Epithelial cell of prostate (primary cell): Measurements from ENCODE around the gene NFILZ.

ENCODE experiments used
- DNase-seq: peaks from one replicate; pipeline ENCODE4 v3.0.0-alpha.2; 2011; ENCODE audit warnings: low read depth, low spot score
- H3K27ac ChIP-seq: fragments of 450-650 bp; 2 replicates; pipeline ENCODE4 v1.5.1; 2017; ENCODE audit warnings: mild to moderate bottlenecking

NFILZ gene, protein sequence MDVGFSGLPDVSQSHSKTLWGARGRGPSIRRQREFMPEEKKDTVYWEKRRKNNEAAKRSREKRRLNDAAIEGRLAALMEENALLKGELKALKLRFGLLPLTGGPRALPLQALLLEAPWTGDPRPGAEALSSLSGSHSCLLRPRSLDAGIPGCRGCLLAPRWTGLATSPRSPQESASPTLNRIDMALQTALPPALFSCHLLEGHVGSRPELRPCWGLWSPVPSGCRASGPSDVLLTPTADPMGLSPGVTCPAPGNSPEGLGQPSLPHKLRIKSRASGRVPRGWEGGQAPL

DNA sequence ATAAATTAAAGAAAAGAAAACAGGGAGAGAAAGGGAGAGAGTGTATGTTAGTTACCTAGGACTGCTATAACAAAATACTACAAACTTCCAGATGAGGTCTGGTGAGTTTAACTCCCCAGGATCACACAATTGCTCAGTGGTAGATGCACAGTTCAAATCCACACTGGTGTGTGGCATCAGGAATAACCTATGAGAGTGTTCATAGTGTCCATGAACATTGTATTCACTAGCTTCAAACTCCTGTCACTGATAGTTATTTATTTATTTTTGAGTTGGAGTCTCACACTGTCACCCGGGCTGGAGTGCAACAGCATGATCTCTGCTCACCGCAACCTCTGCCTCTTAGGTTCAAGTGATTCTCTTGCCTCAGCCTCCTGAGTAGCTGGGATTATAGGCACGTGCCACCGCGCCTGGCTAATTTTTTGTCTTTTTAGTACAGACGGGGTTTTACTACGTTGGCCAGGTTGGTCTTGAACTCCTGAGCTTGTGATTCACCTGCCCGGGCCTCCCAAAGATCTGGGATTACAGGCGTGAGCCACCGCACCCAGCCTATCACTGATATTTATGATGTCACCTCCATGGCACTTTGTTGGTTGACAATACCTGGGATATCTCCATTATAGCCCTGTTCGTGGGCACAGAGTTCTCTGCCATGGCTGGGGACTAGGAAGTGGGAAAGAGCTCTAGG, at the start of gene NFILZ:
Gene NFILZ, plus strand, starts transcription at position 638 of the 688 bp plus-strand sequence. CDS start 46,133 bp downstream, outside the sequence.
- no peak for DNase-seq
- H3K27ac ChIP-seq: no peak within 1 kb of the TSS

DNA sequence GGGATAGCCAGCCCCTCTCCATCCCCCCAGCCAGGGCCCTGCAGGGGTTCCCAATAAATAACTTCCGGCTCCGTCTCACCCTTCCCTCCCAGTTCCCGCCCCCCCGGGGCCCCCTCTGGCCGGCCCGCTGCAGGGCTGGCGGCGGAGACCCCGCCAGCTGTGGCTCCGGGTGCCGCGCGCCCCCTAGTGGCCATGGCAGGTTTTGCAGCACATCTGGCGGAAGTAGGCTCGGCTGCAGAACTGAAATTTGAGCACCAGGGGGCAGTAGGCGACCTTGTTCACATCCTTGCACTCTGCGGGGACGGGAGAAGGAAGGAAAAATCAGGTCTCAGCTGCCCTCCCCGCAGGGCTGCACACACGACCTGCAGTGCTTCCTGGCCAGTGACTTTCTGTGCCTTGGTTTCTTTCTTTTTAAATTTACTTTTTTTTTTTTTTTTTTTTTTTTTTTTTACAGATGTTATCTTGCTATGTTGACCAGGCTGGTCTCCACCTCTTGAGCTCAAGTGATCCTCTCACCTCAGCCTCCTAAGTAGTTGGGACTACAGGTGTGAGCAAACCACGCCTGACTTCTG, 49.6 kb upstream of the NFILZ start:
- no peak overlapping the region for H3K27ac ChIP-seq
- DNase-seq: no peak

DNA sequence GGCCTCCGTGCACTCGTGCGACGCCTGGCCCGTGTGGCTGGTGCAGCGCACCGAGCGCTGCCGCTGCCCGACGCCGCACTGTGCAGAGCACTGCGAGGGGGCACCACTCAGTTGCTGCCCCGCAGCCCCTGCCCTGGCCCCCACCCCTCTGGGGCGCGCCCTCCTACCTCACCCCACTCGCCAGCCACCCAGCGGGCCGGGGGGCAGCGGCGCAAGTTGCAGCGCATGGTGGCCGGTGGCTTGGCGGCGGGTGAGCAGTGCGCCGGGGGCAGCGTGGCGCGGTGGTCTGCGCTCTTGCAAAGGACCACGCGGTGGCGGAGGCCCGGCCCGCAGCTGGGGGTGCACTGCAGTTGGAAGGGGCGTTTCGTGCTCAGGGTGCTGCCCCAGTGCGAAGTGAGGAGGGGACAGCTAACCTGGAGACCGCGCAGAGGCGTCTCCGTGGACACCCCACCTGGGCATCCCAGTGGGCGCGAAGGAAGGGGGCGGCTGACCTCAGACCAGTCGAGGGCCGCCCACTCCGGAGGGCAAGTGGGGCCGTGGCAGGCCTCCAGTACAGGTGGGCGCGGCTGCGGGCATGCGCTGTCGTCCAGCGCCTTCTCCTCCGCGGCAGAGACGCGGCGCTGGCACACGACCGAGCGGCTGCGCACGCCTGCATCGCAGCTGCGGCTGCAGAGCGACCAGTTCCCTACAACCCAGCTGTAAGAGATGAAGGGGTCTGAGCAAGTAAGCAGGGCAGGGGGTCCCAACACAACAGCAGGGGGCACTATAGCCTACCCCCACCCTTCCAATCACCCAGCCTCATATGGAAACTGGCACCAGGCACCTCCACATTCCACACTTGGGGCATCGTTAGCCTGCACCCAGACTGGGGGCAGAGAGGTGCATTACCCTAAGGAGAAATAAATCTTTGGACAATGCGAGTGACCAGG, 45.2 kb upstream of the NFILZ start:
- H3K27ac ChIP-seq: no peak overlapping the region
- DNase-seq: no peak

DNA sequence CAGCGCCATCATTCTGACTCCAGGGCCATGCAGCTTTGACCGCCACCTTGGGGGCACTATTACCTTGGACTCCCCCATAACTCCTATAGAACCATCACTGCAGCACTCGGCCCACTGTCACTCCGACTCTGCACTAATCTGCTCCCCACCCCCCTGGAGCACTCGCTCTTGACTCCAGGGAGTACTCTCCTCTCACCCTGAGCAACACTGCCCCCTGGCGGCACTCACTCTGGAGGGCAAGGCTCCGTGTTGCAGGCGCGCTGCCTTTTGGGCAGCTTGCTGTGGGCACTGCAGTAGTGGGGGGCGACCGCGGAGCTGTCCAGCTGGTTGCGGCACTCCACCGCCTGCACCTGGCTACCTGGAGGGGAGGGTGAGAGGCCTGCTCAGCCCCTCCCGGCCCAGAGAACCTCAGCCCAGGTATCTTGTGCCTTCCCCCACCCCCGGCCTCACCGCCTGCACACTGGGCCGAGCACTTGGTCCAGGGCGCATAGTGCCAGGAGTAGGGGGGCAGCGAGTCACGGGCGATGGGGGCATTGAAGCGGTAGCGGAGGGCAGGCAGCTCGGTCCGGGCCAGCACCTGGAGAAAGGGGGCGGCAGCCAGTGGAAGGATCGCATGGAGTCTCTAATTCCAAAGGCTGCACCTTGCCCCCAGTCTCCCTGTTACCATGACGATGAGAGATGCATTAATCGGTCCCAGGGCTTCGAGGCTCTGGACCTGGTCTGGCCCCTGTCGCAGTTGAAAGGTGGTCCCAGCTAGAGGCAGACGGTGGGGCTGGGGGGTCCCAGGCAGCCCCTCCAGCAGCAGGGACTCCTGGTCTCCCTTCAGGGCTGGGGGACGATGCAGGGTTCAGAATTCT, 44.3 kb upstream of the NFILZ start:
- H3K27ac ChIP-seq: no peak overlapping the region
- DNase-seq: no peak

DNA sequence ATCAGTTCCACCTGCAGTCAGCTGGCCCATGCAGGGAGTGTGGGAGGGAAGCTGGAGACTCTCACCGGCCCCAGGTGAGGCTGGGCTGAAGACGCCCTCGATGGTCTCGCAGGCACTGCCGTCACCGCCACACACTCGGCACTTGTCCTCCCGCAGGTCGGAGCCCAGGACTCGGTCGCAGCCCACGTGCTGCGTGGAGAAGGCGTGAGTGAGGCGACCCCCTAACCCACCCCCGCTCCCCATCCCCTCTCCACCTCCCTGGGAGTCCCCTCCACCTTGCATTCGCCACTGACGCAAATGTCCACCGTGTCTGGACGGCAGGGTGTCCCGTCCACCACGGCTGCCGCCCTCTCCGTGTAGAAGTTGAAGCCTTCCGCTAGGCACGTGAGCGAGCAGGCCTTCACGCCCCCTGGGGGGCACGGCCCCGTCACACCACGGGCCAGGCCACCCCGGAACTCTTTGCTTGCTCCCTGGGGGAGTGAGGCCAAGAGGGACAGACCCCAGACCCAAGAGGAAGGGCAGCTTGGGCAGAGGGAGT, 41.2 kb upstream of the NFILZ start:
- H3K27ac ChIP-seq: no peak overlapping the region
- no peak for DNase-seq

DNA sequence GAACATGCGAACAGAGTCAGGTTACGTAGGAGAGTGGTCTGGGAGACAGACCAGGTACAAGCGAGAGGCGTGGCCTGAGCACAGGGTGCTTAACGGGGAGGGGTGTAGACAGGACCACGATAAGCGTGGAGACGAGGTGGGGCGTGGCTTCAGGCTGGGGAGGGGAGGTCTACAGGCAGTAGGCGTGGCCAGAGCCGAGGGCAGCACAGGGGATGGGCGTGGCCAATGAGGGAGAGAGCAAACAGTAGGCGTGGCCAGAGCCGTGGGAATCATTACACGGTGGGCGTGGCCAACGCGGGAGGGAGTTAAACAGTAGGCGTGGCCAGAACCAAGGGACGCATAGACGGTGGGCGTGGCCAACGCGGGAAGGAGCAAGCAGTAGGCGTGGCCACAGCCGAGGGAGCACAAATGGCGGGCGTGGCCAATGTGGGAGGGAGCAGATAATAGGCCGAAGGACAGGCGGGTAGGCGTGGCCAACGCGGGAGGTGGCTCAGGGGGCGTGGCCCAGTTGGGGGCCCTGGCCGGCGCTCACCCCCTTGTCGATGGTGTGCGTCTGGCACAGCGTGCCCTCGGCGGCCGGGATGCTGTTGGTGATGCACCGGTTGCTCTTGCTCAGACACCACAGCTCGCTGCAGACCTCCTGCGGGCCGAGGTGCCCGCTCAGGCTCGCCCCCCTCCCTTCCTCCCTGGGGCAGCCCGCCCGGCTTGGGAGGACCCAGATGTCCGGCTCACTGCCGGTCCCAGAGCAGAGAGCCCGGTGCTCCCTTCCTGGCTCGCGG, 38.0 kb upstream of the NFILZ start:
- H3K27ac ChIP-seq: no peak overlapping the region
- DNase-seq: no peak

DNA sequence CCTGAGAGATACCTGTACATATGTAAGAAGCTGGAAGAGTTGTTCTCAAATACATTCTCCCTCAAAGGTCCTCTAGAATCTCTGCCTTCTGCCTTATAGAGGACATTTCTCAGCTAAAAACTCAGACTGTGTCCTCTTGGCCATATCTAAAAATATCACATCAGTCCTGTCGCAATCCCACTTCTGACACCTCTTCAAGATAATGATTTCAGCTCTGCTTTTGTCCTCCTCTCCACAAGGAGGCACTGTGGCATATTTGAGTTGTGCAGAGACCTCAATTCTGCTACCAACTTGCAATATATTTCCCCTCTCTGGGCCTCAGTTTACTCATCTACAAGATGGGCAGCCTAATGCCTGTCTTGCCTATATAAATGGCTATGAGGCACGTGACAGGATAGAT, 36.5 kb upstream of the NFILZ start:
- H3K27ac ChIP-seq: no peak overlapping the region
- DNase-seq: no peak

DNA sequence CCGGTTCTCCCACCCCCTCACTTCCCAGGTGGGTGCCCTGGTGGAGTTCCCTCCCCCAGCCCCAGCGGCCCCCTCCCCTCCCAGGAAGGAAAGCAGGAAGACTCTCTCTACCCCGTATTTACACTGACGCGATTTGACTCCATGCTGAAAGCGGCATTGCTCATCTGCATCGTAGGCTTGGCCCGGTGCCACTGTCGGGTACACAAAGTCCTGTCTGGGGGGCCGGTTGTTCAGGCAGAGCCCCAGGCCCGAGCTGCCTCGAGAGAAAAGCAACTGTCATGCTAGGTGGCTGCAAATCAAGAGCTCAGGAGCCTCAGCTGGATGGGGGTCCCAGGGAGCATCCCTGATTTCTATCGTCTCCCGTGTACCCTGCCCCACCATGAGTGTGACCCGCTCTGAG, 34.8 kb upstream of the NFILZ start:
- DNase-seq: no peak
- H3K27ac ChIP-seq: no peak overlapping the region

DNA sequence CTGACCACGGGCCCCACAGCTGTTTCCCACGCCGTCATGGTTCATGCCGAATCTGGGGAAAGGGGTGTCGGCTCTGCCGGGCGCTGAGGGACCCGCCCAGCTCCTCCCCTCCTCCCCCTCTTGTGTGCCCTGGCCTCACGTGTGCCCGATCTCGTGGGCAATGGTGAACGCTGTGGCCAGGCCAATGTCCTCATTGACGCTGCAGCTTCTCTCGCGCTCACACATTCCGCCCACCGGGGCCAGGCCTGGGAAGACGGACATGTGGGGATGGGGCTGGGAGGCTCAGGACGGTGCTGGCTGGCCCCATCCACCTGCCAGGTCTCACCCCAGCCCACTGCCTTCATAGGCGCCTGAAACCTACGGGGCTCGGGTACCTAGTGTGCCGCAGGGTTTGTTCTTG, 34.3 kb upstream of the NFILZ start:
- DNase-seq: no peak
- H3K27ac ChIP-seq: no peak overlapping the region

DNA sequence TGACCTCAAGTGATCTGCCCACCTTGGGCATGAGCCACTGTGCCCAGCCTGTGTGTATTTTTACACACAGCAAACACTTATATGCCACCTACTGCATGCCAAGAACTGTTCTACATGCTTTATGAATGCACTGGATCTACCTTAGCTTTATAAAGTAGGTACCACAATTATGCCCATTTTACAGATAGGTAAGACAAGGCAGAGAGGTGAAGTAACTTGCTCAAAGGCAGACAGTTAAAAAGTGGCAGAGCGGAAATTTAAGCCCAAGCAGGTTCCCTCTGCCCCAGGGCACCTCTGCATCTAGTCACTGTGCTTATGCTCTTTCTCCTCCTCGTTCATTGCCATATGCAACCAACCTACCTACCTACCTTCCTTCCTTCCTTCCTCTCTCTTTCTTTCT, 30.4 kb upstream of the NFILZ start:
- no peak for DNase-seq
- H3K27ac ChIP-seq: no peak overlapping the region

DNA sequence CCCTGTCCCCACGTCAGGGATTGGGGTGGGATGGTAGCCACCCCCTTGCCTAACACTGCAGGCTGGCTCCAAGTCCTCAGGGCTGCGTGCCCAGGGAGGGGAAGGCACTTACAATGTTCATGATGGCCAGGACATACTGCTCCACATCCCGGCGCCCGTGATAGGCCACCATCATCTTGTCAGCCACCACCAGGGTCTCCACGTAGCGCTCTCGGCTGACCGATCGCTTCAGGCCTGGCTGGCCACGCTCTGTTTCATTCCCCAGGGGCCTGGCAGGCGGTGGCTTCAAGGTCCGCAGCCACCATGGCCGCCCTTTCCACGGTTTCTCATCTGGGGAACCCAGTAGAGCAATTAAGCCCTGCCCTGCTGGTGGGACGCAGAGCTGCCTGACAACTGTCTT, 29.6 kb upstream of the NFILZ start:
- H3K27ac ChIP-seq: no peak overlapping the region
- no peak for DNase-seq

DNA sequence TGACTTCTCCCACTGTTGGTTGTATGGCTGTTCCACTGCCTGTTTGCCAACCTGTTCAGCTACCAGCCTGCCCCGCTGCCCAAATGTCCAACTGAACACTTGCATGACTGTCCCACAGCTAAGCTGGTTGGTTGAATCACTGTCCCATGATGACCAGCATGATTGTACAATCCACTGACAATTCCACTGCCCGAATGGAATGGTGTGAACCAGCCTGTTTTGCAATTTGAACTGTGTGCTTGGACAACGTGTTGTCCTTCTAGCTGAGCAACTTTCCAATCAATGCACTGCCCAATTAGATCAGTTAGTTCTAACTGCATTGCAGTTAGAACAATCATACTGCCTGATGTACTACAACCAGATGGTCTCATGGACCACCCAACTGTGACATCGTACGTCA, 28.6 kb upstream of the NFILZ start:
- H3K27ac ChIP-seq: no peak overlapping the region
- DNase-seq: no peak

DNA sequence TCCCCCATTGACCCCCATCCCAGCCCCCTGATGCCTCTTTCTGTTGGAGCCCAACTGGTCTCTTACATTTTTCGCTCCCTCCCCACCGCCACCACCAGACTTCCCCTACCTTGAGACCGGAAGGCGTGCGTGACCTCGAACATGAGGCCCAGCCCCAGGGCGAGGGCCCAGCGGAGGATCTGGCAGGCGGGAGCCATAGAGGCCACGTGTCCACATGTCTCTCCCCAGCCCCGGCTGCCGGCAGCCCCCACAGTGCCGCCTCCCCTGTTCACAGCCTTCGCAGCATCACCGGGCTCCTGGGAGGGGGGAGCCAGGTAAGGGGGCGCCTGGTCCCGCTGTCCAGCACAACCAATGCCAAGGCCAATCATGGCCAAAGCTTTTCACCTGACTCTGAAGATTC, 24.9 kb upstream of the NFILZ start:
- no peak overlapping the region for H3K27ac ChIP-seq
- no peak for DNase-seq

DNA sequence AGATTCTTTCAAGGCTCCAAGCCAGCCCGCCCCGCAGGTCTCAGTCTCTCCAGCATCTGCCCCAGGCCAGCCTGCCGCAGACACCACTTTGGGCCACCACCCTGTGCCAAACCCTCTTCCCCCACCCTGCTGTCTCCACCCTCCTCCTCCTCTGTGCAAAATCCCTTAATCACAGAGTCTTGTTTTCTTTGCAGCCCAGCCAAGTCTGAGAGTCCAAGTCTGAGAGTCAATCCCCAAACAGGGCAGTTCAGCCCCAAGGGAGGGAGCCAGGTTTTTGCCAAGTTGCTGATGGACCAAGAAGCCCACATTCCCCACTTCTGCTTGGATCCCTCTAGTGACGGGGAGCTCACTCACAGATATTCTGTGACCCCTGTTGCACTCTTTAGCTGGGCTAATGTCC, 23.0 kb upstream of the NFILZ start:
- no peak for DNase-seq

DNA sequence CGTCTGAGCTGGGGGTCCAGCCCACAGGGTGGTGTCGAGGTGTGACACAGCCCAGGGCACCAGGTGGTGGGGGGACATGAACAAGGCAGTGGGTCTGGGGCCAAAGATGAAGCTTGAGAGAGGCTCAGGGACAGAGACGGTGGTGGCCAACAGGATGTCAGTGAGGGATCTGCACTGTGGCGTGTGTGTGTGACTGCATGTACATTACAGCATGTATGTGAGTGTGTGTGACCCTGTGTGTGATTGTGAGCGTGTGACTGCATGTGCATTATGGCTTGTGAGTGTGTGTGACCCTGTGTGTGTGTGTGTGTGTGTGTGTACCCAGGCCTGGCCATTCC, 21.5 kb upstream of the NFILZ start:
- H3K27ac ChIP-seq: no peak overlapping the region
- no peak for DNase-seq

More for the DNA sequence above, 23.0 kb upstream of the NFILZ start:
- no peak overlapping the region for H3K27ac ChIP-seq

DNA sequence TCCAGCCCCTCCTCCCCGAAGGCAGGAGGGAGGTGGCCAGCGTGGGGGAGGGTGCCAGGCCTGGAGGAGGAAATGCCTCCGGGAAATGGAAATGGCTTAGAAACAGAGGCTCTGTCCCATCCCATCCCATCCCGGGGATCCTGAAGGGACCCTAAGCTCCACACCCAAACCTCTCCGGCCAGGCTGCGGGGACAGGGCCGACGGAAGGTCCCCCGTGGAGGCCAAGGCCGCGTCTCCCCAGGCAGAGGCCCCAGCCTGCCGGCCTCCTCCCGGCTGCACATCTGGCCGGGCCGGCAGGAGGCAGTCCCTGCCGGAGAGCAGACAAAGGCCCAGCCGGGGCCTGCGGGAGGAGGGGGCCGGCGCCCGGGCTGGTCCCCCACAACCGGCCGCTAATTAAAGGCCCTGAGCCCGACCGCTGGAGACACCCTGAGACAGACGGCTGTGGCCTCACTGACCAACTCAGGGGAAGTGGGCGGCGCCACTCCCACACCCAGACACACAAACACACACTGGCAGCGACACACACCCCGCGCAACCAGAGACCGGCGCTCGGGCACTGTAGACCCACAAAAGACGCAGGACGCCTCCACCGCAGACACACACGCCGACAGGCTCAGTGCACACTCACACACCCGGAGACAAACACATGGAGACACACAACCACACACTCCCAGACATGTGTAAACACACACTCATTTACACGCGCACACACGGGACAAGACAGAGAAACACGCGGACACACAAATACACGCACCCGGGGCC, 21.0 kb upstream of the NFILZ start:
- no peak for DNase-seq
- no peak overlapping the region for H3K27ac ChIP-seq

DNA sequence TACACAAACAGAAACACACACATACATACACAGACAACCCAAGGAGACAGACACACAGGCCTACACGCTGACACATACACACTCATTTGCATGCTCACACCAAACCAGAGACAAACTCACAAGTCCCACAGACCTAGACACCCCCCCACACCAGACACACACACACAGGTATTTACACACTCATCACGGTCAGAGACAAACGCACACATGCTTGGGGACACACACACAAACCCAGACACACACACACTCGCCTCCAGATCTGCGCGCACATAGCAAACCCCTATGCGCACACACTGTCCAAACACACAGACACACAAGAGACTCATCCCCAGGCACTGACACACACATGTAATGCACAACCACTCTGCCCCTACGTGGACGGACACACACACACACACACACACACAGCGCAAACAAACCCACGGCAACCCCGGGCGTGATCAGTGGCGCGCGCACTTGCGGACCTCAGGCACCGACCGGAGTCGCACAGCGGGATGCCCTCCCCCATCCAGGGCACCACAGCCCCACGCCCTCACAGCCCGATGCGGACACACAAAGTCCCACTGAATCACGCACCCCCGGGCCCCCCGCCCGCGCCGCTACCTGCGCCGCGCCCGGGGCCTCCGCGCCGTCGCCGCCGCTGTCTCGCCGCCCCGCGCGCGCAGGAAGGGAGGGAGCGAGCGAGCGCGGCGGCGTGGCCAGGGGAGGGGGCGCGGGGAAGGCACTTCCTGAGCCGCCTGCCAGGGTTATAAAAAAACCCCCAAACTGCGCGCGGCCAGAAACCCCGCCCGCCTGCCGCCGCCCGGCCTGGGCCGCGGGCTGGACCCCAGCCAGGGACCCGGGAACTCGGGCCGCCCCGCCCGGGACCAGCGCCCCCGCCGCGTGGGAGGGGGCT, 20.1 kb upstream of the NFILZ start, which contains the start of gene ADAMTS10:
Gene ADAMTS10, minus strand, starts transcription at position 675 of the 895 bp plus-strand sequence. CDS start 5,005 bp downstream, outside the sequence.
- DNase-seq: no peak
- H3K27ac ChIP-seq: no peak within 1 kb of the TSS
